Caco-2 (cell line): ENCODE results near the gene KREMEN1. TPM values are rescaled to one million over a fixed set of nuclear protein-coding genes. Genes with fewer than 3 reads are reported as not detected.

ENCODE experiments used
- BruUV-seq: library from RNA; stranded (reverse); fragments of 400-500 nt; replicated peaks from 2 replicates; lab custom pipeline; 2021; lab: Mats Ljungman, UMichigan
- CTCF ChIA-PET: fragments of 300-600 bp; sonication (Branson Sonifier 250); formaldehyde crosslinking; loops from one replicate; lab custom pipeline; 2022; ENCODE audit warnings: antibody characterized with exemption; lab: Charles Lee
- POLR2A ChIA-PET: fragments of 300-600 bp; sonication (Branson Sonifier 250); formaldehyde crosslinking; loops from one replicate; lab custom pipeline; 2022; ENCODE audit warnings: antibody characterized with exemption; lab: Charles Lee
- DNase-seq, 2 experiments: peaks; one replicate each; pipeline versions ENCODE4 v3.0.0 to v3.0.0-alpha.2; 2020 to 2022
- H3K27me3 ChIP-seq: replicated peaks from 2 replicates; pipeline ENCODE4 v1.6.0; 2011; ENCODE audit warnings: low read length; ENCODE audit not compliant: control insufficient read depth, insufficient read depth
- H3K36me3 ChIP-seq: 2 replicates; pipeline ENCODE4 v1.5.1; 2011; ENCODE audit warnings: low read length; ENCODE audit not compliant: control insufficient read depth, insufficient read depth
- H3K4me1 ChIP-seq: fragments of 250-450 bp; sonication (Bioruptor Pico); 2 replicates; pipeline ENCODE4 v1.5.1; 2020; ENCODE audit warnings: mild to moderate bottlenecking
- H3K4me3 ChIP-seq: 2 replicates; pipeline ENCODE4 v1.5.1; 2011; ENCODE audit warnings: low read depth, mild to moderate bottlenecking, control low read depth, low read length
- H3K9me3 ChIP-seq: fragments of 250-450 bp; sonication (Bioruptor Pico); 2 replicates; pipeline ENCODE4 v1.5.1; 2020; ENCODE audit warnings: mild to moderate bottlenecking, moderate library complexity
- H3K27ac Mint-ChIP-seq: one replicate; pipeline ENCODE4 v1.8.0; 2022; ENCODE audit warnings: mixed read lengths; ENCODE audit not compliant: unreplicated experiment
- H3K27me3 Mint-ChIP-seq: one replicate; pipeline ENCODE4 v1.8.0; 2022; ENCODE audit warnings: mixed read lengths; ENCODE audit not compliant: insufficient read depth, unreplicated experiment
- H3K36me3 Mint-ChIP-seq: one replicate; pipeline ENCODE4 v1.8.0; 2022; ENCODE audit warnings: mild to moderate bottlenecking, mixed read lengths; ENCODE audit not compliant: insufficient read depth, unreplicated experiment
- H3K4me1 Mint-ChIP-seq: one replicate; pipeline ENCODE4 v1.8.0; 2022; ENCODE audit warnings: low read depth, mixed read lengths; ENCODE audit not compliant: unreplicated experiment
- H3K4me3 Mint-ChIP-seq: one replicate; pipeline ENCODE4 v1.8.0; 2022; ENCODE audit warnings: mild to moderate bottlenecking, moderate library complexity, mixed read lengths; ENCODE audit not compliant: unreplicated experiment
- H3K9me3 Mint-ChIP-seq: one replicate; pipeline ENCODE4 v1.8.0; 2022; ENCODE audit warnings: mixed read lengths; ENCODE audit not compliant: unreplicated experiment
- CTCF ChIP-seq, 2 experiments: fragments of 200-600 bp in 1 of 2; IDR thresholded peaks; 1 replicate in 1 of 2; 2 replicates in 1 of 2; pipeline versions ENCODE4 v1.5.1 to v1.8.0; 2011 to 2022; ENCODE audit warnings: antibody characterized with exemption in 1 of 2, control low read depth in 1 of 2, inconsistent platforms in 1 of 2, low read depth in 1 of 2, low read length in 1 of 2, mild to moderate bottlenecking in 1 of 2, moderate library complexity in 1 of 2; ENCODE audit not compliant: insufficient read depth in 1 of 2, severe bottlenecking in 1 of 2, unreplicated experiment in 1 of 2
- intact Hi-C: fragments of 100-400 bp; cut with micrococcal nuclease; formaldehyde crosslinking; loops from one replicate; pipeline ENCODE4 v1.10.0; 2022; ENCODE audit not compliant: unreplicated experiment
- total RNA-seq: library from RNA; stranded (reverse); gene quantifications from 2 replicates; pipeline ENCODE4 v1.2.3, GENCODE V29; 2022

Gene KREMEN1
- total RNA-seq, 1 experiment from 2014 or later = 29.7 TPM

GRCh38 chr22:29103121-29103520 lies 30.3 kb downstream of the KREMEN1 start:
- ChIA-PET CTCF (interaction anchor here (0.7 kb wide), 1 partner anchor 31 kb away, joined by 4 read pairs; no protein-coding TSS in a partner anchor), POLR2A (no interaction called here)
- H3K27ac Mint-ChIP-seq = no peak overlapping the region
- H3K4me1 Mint-ChIP-seq = no peaks in the 10 kb centered on the region
- no peaks in the 10 kb centered on the region for H3K9me3 Mint-ChIP-seq
- no peaks in the 10 kb centered on the region for H3K27me3 Mint-ChIP-seq
- no peaks in the 10 kb centered on the region for H3K27me3 ChIP-seq
- no peak overlapping the region for H3K4me3 ChIP-seq
- peaks cover 7% of the 10 kb centered on the region for H3K4me1 ChIP-seq
- intact Hi-C loops = no loop called here
- no peak for DNase-seq
- no peak overlapping the region for H3K4me3 Mint-ChIP-seq
- H3K9me3 ChIP-seq = no peaks in the 10 kb centered on the region
- peaks cover 18% of the 10 kb centered on the region for H3K36me3 Mint-ChIP-seq
- no TSS peak for BruUV-seq
- H3K36me3 ChIP-seq = no peaks in the 10 kb centered on the region
- TF ChIP-seq CTCF (IDR thresholded peaks at IDR 0.05; ENCODE audit: insufficient read depth in 1 of 2, low read depth in 1 of 2, low read length in 1 of 2, severe bottlenecking in 1 of 2, unreplicated experiment in 1 of 2) = no peak

GRCh38 chr22:29105468-29105867 lies 32.6 kb downstream of the KREMEN1 start:
- no TSS peak for BruUV-seq
- no peaks in the 10 kb centered on the region for H3K27me3 Mint-ChIP-seq
- Histone ChIP-seq H3K4me1 (peaks cover 25% of the 10 kb centered on the region), H3K4me3 (no peak overlapping the region), H3K36me3 (no peaks in the 10 kb centered on the region), H3K9me3 (no peaks in the 10 kb centered on the region), H3K27me3 (no peaks in the 10 kb centered on the region)
- ChIA-PET POLR2A (no interaction called here), CTCF (no interaction called here)
- intact Hi-C loops = no loop called here
- no peak overlapping the region for H3K27ac Mint-ChIP-seq
- no peak for DNase-seq
- no peak overlapping the region for H3K4me3 Mint-ChIP-seq
- peaks cover 8% of the 10 kb centered on the region for H3K36me3 Mint-ChIP-seq
- TF ChIP-seq CTCF (IDR thresholded peaks at IDR 0.05; ENCODE audit: insufficient read depth in 1 of 2, low read depth in 1 of 2, low read length in 1 of 2, severe bottlenecking in 1 of 2, unreplicated experiment in 1 of 2) = no peak
- peaks cover 14% of the 10 kb centered on the region for H3K4me1 Mint-ChIP-seq
- H3K9me3 Mint-ChIP-seq = no peaks in the 10 kb centered on the region

- TF ChIP-seq CTCF (IDR thresholded peaks at IDR 0.05; ENCODE audit: insufficient read depth in 1 of 2, low read depth in 1 of 2, low read length in 1 of 2, severe bottlenecking in 1 of 2, unreplicated experiment in 1 of 2) = no peak
- Histone ChIP-seq H3K36me3 (no peaks in the 10 kb centered on the region), H3K4me1 (peaks cover 25% of the 10 kb centered on the region), H3K9me3 (no peaks in the 10 kb centered on the region), H3K4me3 (no peak overlapping the region), H3K27me3 (no peaks in the 10 kb centered on the region)
- Mint-ChIP-seq H3K4me1 (peaks cover 14% of the 10 kb centered on the region), H3K36me3 (peaks cover 10% of the 10 kb centered on the region), H3K27me3 (no peaks in the 10 kb centered on the region), H3K4me3 (no peak overlapping the region), H3K9me3 (no peaks in the 10 kb centered on the region), H3K27ac (no peak overlapping the region)
- no TSS peak for BruUV-seq
- ChIA-PET CTCF (interaction anchor here (0.6 kb wide), 1 partner anchor 251 kb away, joined by 4 read pairs; no protein-coding TSS in a partner anchor), POLR2A (no interaction called here)
- DNase-seq = no peak
- intact Hi-C loops = no loop called here
These were observed 34.0 kb downstream of the KREMEN1 start for GRCh38 chr22:29106839-29107238.
